ENCODE results near the gene PEX5L. TPM values are rescaled to one million over a fixed set of nuclear protein-coding genes. Genes with fewer than 3 reads are reported as not detected.

The PEX5L gene
- total and polyA plus RNA-seq, 10 of the 15 experiments (the other 5 are each of a cell fraction or from before 2014, with no cell fraction given), result 0.11 to 17.0 (median 0.50) TPM

- TF ChIP-seq ZNF592 (IDR thresholded peaks at IDR 0.05), result no peak
- TF ChIP-seq RAD51 (IDR thresholded peaks at IDR 0.05), result no peak
- TF ChIP-seq KDM1A (IDR thresholded peaks at IDR 0.05; ENCODE audit: borderline replicate concordance), result no peak
These were observed 107.6 kb downstream of the PEX5L start (continued) for GRCh38 chr3:179929091-179929529.

GRCh38 chr3:179927191-179927590 is 109.5 kb downstream of the PEX5L start:
- no peak for FAIRE-seq
- Histone ChIP-seq H3K4me1 (ENCODE audit: control insufficient read depth, insufficient read depth, low read length) (no peaks in the 10 kb centered on the region; the same call in 1 of the 2 replicates), H3K36me3 (ENCODE audit: control insufficient read depth in 2 of 2, insufficient read depth in 2 of 2, low read length in 1 of 2) (no peaks in the 10 kb centered on the region), H3K9me3 (replicated peaks; ENCODE audit: control insufficient read depth, insufficient read depth, low read length) (no peaks in the 10 kb centered on the region), H3K27ac (ENCODE audit: control insufficient read depth, insufficient read depth) (no peak overlapping the region), H2AFZ (ENCODE audit: control insufficient read depth, low read depth, low read length) (no peak overlapping the region), H4K20me1 (ENCODE audit: control insufficient read depth, insufficient read depth) (no peaks in the 10 kb centered on the region), H3K79me2 (ENCODE audit: control insufficient read depth, insufficient read depth, low read length) (no peaks in the 10 kb centered on the region), H3K27me3 (replicated peaks in 1 of 2; ENCODE audit: control insufficient read depth in 2 of 2, insufficient read depth in 2 of 2, low read length in 1 of 2) (no peaks in the 10 kb centered on the region), H3K9ac (ENCODE audit: control insufficient read depth, insufficient read depth, low read length) (no peak overlapping the region), H3K4me3 (no peak overlapping the region), H3K4me2 (ENCODE audit: control insufficient read depth, insufficient read depth) (no peak overlapping the region)
- ATAC-seq, result no peak; the same call in 2 of the 3 replicates
- intact Hi-C loops (cut with micrococcal nuclease; ENCODE audit: unreplicated experiment), result no loop called here
- 68% methylated on average over 3 of the region's 3 CpGs for WGBS (ENCODE audit: insufficient coverage, insufficient replicate concordance, low lambda C conversion rate, missing lambda C conversion rate)
- ChIA-PET RAD21 (ENCODE audit: unreplicated experiment) (interaction anchor here (4.1 to 5.8 kb wide), 2 partner anchors 44 to 116 kb away, joined by 35 to 45 read pairs; no protein-coding TSS in a partner anchor), CTCF (interaction anchor here (0.9 to 7.2 kb wide), 5 partner anchors 14 to 116 kb away, joined by 3 to 57 read pairs (median 34); no protein-coding TSS in a partner anchor), SMC1A (ENCODE audit: uncharacterized antibody, unreplicated experiment) (interaction anchor here (1.0 to 6.6 kb wide), 8 partner anchors 21 to 115 kb away, joined by 3 to 98 read pairs (median 4); no protein-coding TSS in a partner anchor), POLR2A (no interaction called here)
- TF ChIP-seq BRCA1 (IDR thresholded peaks at IDR 0.05; ENCODE audit: low read depth, low read length), result no peak
- TF ChIP-seq NRF1 (conservative IDR thresholded peaks at IDR 0.05; ENCODE audit: low read depth, low read length), result no peak
- TF ChIP-seq RAD21 (IDR thresholded peaks at IDR 0.05; ENCODE audit: insufficient read depth, low read depth, low read length), result no peak
- TF ChIP-seq CREB1 (IDR thresholded peaks at IDR 0.05; ENCODE audit: low read depth), result no peak
- no peak for TF ChIP-seq CHD4 (IDR thresholded peaks at IDR 0.05)
- TF ChIP-seq PAX5 (IDR thresholded peaks at IDR 0.05; ENCODE audit: borderline replicate concordance, low read depth, low read length), result no peak
- no peak for TF ChIP-seq HDAC2 (IDR thresholded peaks at IDR 0.05)
- no peak for TF ChIP-seq LARP7 (IDR thresholded peaks at IDR 0.05)
- TF ChIP-seq ETV6 (conservative IDR thresholded peaks at IDR 0.05 in 1 of 2, IDR thresholded peaks at IDR 0.05 in 1 of 2; ENCODE audit: borderline replicate concordance in 1 of 2, low read depth in 1 of 2), result no peak
- TF ChIP-seq CBX5 (IDR thresholded peaks at IDR 0.05; ENCODE audit: low read depth), result no peak
- no peak for TF ChIP-seq MLLT1 (IDR thresholded peaks at IDR 0.05)
- TF ChIP-seq ZNF622 (IDR thresholded peaks at IDR 0.05), result no peak
- DNase-seq (ENCODE audit: low read depth, low spot score), result no peak
- in situ Hi-C loops (cut with MboI), result loop anchor here (5.0 kb wide), 1 partner anchor 675 kb away; the partner anchor contains the start of gene TTC14
- no TSS peak for BruUV-seq (replicated peaks)
